HG03442 (cell line): ENCODE results near the gene EIF5B.

Experiments used
- ATAC-seq: cut with Tn5 transposase; IDR thresholded peaks from one replicate; pipeline ENCODE4 v1.9.1; 2021; ENCODE audit warnings: mild to moderate bottlenecking, moderate library complexity; ENCODE audit not compliant: unreplicated experiment

The EIF5B gene

GRCh38 chr2:99404797-99405669 is 67.8 kb downstream of the EIF5B start:
- ATAC-seq, result no peak

GRCh38 chr2:99406137-99406536 is 68.9 kb downstream of the EIF5B start:
- no peak for ATAC-seq

GRCh38 chr2:99410276-99410675 is 73.1 kb downstream of the EIF5B start:
- no peak for ATAC-seq

- ATAC-seq, result no peak
These were observed 77.4 kb downstream of the EIF5B start for GRCh38 chr2:99414566-99414965.

DNA sequence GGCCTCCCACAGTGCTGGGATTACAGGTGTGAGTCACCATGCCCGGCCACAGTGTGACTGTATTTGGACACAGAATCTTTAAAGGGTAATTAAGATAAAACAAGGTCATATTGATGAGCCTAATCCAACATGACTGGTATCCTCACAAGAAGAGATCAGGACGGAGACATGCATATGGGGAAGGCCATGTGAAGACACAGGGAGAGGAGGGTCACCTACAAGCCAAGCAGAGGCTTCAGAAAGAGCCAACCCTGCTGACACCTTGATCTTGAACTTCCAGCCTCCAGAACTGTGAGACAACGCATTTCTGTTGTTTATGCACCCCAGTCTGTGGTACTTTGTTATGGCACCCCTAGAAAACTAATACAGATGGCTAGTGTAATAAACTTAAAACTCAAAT is 80.2 kb downstream of the EIF5B start:
- no peak for ATAC-seq

GRCh38 chr2:99420031-99420430 is 82.8 kb downstream of the EIF5B start:
- no peak for ATAC-seq

DNA sequence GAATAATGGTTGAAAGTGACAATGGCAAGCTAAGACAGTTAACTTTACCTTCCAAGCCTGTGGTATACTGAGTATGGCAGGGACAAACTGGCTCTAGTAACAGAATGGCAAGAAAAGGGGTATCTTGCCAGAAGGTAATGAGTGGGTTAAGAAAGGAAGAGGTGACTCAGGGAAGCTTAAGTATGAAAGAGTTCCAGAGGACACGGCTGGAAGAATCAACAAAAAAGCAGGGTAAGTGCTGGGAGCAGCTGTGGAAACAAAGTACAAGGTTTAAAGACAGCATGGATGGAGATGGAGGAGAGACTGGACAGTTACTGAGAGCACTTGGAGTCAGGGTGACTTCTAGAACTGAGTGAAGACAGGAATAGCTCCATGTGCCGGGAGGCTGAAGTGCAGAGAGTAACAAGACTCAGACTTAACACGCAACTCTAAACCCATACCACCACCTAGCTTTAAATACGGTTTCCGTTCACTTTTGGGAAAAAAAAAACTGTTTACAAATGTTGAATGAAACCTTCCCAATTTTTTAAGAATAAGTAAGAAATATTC is 83.6 kb downstream of the EIF5B start:
- no peak for ATAC-seq

GRCh38 chr2:99421469-99421868 is 84.3 kb downstream of the EIF5B start:
- no peak for ATAC-seq

GRCh38 chr2:99422599-99422998 is 85.4 kb downstream of the EIF5B start:
- ATAC-seq, result peak; percentile 55

DNA sequence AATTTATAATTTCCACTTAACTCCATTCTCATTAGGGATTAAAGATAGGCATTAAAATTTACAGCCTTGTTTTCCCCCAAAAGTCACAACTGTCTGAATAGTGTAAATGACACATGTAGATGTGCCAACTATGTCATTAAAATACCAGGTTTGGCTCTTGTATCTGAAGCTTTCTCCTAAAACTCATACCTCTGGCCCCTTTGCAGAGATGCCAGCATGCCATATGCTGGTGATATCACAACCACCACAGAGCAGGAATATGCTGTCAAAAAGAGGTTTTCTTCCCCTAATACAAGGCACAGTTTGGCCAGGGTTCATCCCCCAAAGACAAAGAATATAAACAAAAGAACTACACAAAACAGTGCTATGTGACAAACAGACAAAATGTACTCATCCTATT is 87.2 kb downstream of the EIF5B start:
- ATAC-seq, result no peak

- no peak for ATAC-seq
These were observed 87.8 kb downstream of the EIF5B start for GRCh38 chr2:99425022-99425421.

DNA sequence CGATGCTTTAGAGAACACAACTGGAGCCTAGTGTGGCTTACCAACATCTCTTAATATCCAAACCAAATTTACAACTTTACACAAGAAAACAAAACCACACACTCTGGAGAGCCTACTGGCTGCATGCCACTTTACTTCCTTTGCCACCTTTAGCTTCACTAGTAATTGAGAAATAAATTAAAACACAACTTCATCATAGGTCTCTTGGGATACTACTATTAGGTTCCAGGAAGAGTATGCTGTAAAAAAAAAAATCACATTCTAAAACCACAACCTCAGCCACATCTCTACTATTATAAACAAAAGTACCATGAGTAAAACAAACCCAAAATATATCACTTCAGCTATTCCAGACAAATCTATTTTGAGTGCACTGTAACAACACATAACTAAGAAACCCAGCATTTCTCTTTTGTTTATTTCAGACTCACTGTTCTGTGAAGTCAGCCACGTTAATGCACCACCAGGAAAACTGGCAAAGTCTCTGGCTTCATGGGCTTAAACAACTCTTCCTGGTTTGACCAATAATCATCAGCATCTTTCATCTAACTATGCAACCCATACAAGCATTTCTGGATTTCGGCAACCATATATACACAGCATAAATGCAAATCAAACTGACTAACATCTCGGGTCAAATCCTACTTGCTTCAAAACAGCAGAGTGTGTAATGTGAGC is 93.6 kb downstream of the EIF5B start:
- no peak for ATAC-seq

DNA sequence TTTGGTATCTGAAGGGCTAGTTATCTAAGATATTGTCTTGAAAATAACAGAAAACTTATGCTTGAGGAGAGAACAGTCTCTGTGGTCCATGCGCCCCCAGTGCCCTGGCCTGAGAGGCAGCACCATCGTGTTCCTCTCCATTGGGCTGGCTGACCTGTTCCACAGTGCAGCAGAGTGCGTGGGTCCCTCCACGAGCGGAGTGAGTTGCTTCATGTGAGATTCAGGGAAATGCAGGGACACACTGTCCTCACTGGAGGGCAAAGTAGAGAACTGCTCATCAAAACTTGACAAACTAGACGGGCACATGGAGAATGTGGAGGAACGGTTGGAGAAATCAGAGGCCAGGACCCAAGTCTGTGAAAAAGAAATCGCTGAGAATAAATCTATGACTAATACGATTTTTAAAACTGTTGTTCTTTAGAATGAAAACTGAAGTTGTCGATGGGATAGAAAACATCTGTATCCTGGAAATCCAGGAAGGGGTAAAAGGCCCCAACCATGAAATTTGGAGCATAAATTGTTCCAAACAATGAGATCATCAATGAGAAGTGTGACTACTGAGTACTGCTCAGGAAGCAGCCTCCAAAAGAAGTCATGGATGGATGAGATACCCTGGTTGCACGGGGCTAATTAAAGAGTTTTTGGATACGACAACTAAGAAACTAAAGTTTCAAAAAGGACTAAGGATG is 94.5 kb downstream of the EIF5B start:
- ATAC-seq, result no peak

GRCh38 chr2:99433340-99433739 is 96.2 kb downstream of the EIF5B start:
- no peak for ATAC-seq

DNA sequence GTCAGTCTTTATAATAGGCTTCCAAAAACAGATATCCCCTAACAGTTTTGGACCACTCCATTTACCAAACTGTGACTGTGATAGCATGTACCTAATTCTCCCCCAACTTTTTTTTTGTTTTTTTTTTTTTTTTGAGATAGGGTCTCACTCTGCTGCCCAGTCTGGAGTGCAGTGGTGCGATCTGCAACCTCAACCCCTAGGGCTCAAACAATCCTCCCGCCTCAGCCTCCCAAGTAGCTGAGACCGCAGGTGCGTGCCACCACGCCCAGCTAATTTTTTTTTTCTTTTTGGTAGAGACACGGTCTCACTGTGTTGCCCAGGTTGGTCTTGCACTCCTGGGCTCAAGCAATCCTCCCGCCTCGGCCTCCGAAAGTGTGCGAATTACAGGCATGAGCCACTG is 99.7 kb downstream of the EIF5B start:
- no peak for ATAC-seq

DNA sequence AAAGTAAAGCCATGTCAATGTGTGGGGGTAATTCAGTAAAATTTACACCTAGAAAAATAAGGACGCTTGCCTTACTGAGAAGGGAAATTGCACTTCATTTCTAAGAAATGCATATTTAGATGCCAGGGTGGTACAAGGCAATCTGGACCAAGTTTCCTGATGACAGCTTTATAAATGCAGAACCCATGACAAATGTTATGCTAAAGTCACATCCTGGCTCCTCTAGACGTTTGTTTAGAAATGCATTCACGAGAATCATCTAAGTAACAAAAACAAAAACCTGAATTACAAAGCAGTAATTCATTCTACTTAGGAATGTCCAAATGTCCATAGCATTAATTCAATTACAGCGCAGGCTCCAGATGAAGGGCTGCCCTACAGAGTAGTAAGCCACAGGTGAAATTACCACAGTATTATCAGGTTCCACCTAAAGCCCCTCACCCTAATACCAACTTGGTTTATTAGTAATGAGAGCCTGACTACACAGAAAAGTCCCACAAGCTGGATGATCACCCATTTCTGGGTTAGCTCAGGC is 102.8 kb downstream of the EIF5B start:
- ATAC-seq, result no peak

DNA sequence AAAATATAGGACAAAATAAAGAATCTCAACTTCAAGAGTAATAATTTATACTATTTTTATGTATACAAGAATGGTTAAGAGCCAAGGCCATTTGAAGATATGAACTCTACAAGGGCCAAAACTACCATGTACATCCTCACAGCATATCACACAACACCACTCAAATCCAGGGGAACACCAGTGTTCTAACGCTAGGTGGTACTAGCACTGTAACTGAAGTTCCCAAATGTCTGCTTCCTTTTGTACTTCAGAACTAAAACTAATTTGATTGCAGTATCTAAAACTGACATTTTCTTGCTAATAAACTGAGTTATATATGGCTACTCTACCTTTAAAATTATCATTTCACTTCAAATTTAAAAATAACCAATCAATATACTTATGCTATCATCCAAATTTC is 105.6 kb downstream of the EIF5B start:
- no peak for ATAC-seq

DNA sequence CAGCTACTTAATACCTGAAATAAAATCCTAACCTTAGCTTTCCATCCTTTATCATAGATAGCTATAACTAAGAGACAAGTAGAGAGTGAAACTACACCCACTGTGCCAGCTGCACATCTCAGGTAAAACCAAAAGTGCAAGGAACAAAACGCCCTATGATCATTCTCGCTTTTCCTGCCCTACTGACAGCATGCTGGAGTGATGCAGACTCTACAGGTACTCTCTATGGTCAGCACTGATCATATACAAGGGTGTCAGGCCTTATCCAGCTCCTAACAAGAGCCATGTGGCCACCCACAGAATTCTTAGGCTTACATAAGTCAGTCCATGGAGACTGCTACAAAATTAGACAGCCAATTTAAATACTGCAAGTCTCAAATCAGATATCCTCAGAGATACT is 107.0 kb downstream of the EIF5B start:
- ATAC-seq, result no peak

GRCh38 chr2:99445065-99445464 is 107.9 kb downstream of the EIF5B start:
- no peak for ATAC-seq

DNA sequence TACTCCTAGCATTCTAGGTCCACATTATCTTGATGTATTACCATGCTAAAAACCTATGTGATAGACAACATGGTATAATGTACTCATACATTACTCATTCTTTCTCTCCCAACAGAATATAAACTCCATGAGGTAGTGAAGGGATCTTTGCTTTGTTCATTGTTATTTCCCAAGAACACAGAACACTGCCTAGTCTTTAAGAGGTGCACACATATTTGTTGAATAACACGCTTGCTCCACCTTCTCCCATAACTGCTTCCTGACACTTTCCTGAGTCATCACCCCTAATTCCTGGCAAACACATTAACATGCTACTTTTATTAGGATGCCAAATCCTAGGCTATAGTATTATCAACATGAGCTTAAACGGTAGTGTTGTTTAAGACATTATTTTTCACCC is 111.4 kb downstream of the EIF5B start:
- ATAC-seq, result no peak

GRCh38 chr2:99450199-99450598 is 113.0 kb downstream of the EIF5B start:
- ATAC-seq, result no peak
